Loucy (cell line): ENCODE results near the gene CD37.
"Not testable (repeated sequence)": the region's sequence is repeated elsewhere in the genome, so short reads cannot be mapped to it uniquely, and the experiment has no call there.

Experiments used
- H2AFZ ChIP-seq: fragments of 200-600 bp; sonication (generic); 2 replicates; pipeline ENCODE4 v1.6.0; 2016; ENCODE audit warnings: antibody characterized with exemption, mild to moderate bottlenecking, low read length, moderate library complexity
- H3F3A ChIP-seq: fragments of 200-600 bp; 2 replicates; pipeline ENCODE4 v1.6.0; 2016; ENCODE audit warnings: antibody characterized with exemption, low read depth, mild to moderate bottlenecking
- H3K27me3 ChIP-seq: fragments of 200-600 bp; sonication (generic); 2 replicates; pipeline ENCODE4 v1.6.1; 2014; ENCODE audit warnings: low read length, mild to moderate bottlenecking; ENCODE audit not compliant: insufficient read depth, poor library complexity, severe bottlenecking
- H3K36me3 ChIP-seq: fragments of 200-600 bp; sonication (generic); 2 replicates; pipeline ENCODE4 v1.6.1; 2016; ENCODE audit warnings: low read length; ENCODE audit not compliant: insufficient read depth
- H3K4me1 ChIP-seq: fragments of 200-600 bp; sonication (generic); 2 replicates; pipeline ENCODE4 v1.5.1; 2014; ENCODE audit warnings: low read length, mild to moderate bottlenecking; ENCODE audit not compliant: insufficient read depth, poor library complexity, severe bottlenecking
- H3K4me2 ChIP-seq: fragments of 200-600 bp; sonication (generic); 2 replicates; pipeline ENCODE4 v1.6.0; 2014; ENCODE audit warnings: antibody characterized with exemption, low read length, low read depth, mild to moderate bottlenecking; ENCODE audit not compliant: poor library complexity, severe bottlenecking
- H3K4me3 ChIP-seq: fragments of 200-600 bp; sonication (generic); 2 replicates; pipeline ENCODE4 v1.5.1; 2014; ENCODE audit warnings: low read length, mild to moderate bottlenecking, mixed read lengths; ENCODE audit not compliant: poor library complexity, severe bottlenecking
- H3K79me2 ChIP-seq: fragments of 200-600 bp; sonication (generic); 2 replicates; pipeline ENCODE4 v1.6.1; 2014; ENCODE audit warnings: low read length; ENCODE audit not compliant: insufficient read depth
- H3K9ac ChIP-seq: fragments of 200-600 bp; sonication (generic); 2 replicates; pipeline ENCODE4 v1.6.0; 2014; ENCODE audit warnings: mild to moderate bottlenecking, low read depth, low read length, moderate library complexity; ENCODE audit not compliant: poor library complexity, severe bottlenecking
- H3K9me2 ChIP-seq: fragments of 200-600 bp; sonication (generic); replicated peaks from 2 replicates; pipeline ENCODE4 v1.6.1; 2016; ENCODE audit warnings: low read depth, low read length, mixed read lengths
- H3K9me3 ChIP-seq: fragments of 200-600 bp; sonication (generic); 2 replicates; pipeline ENCODE4 v1.6.1; 2014; ENCODE audit warnings: mild to moderate bottlenecking, antibody characterized with exemption, low read length, low read depth; ENCODE audit not compliant: insufficient read depth
- H4K20me1 ChIP-seq: fragments of 200-600 bp; sonication (generic); 2 replicates; pipeline ENCODE4 v1.6.0; 2014; ENCODE audit warnings: antibody characterized with exemption, low read length, mild to moderate bottlenecking; ENCODE audit not compliant: insufficient read depth, poor library complexity, severe bottlenecking
- CTCF ChIP-seq: fragments of 200-600 bp; sonication (generic); conservative IDR thresholded peaks from 2 replicates; pipeline ENCODE4 v1.5.1; 2014; ENCODE audit warnings: mild to moderate bottlenecking, antibody characterized with exemption, low read length
- EZH2phosphoT487 ChIP-seq: fragments of 200-600 bp; IDR thresholded peaks from 2 replicates; pipeline ENCODE4 v1.6.1; 2018; ENCODE audit warnings: antibody characterized with exemption, mild to moderate bottlenecking, moderate library complexity, borderline replicate concordance

The CD37 gene

DNA sequence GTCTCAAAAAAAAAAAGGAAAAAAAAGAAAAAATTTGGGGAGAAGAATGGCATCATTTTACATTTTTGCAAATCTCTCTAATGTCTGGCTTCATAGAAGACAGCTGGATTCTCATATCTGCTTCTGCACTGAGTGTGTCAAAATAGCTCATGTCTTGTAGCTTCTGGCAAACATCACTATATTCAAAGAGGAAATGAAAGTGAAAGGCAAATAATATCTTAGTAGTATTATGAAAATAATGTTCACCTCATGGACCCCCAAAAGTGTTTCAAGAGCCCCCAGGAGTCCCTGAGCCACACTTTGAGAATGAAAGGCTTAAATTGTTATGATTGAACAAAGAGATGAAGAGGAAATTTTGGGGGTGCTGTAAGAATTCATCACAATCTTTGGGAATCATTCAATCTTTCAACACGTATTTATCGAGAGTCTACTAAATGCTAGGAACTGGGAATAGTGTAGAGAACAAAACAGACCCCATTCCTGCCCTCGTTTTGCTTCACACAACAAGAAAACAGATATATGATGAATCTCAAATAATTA lies 9.0 kb upstream of the CD37 start:
- H3K9me3 ChIP-seq, result no peaks in the 10 kb centered on the region
- peaks cover 9% of the 10 kb centered on the region for H3K4me1 ChIP-seq
- TF ChIP-seq EZH2phosphoT487 (no peak), CTCF (no peak)
- no peaks in the 10 kb centered on the region for H3K9me2 ChIP-seq
- no peaks in the 10 kb centered on the region for H3K36me3 ChIP-seq
- H3K27me3 ChIP-seq, result no peaks in the 10 kb centered on the region
- H3K4me2 ChIP-seq, result no peak overlapping the region
- no peaks in the 10 kb centered on the region for H4K20me1 ChIP-seq
- H3K9ac ChIP-seq, result no peak overlapping the region
- no peak overlapping the region for H2AFZ ChIP-seq
- H3K4me3 ChIP-seq, result no peak overlapping the region
- no peaks in the 10 kb centered on the region for H3F3A ChIP-seq
- H3K79me2 ChIP-seq, result no peaks in the 10 kb centered on the region

DNA sequence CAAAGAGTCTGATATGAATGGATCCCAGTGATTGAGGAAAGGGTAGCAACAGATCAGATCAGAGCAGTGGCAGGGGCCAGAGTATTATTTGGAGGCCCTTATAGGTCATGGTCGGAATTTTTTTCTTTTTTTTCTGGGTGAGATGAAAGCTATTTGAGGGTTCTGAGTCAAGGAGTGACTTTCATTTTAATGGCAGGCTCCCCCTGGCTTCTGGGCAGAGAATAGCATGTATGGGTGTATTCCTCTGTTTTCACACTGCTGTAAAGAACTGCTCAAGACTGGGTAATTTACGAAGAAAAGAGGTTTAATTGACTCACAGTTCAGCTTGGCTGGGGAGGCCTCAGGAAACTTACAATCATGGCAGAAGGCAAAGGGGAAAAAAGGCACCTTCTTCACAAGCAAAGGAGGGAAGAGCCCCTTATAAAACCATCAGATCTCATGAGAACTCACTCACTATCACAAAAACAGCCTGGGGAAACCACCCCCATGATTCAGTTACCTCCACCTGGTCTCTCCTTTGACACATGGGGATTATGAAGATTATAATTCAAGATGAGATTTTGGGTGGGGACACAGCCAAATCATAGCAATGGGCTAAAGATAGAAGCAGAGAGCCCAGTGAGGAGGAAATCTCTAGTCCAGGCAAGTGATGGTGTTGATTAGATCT lies 7.2 kb upstream of the CD37 start:
- no peaks in the 10 kb centered on the region for H4K20me1 ChIP-seq
- H3K4me1 ChIP-seq, result peaks cover 16% of the 10 kb centered on the region
- no peaks in the 10 kb centered on the region for H3K9me3 ChIP-seq
- H3K27me3 ChIP-seq, result no peaks in the 10 kb centered on the region
- no peaks in the 10 kb centered on the region for H3K36me3 ChIP-seq
- H3K9me2 ChIP-seq, result no peaks in the 10 kb centered on the region
- peak overlapping the region; percentile 71 for H2AFZ ChIP-seq
- no peaks in the 10 kb centered on the region for H3F3A ChIP-seq
- H3K9ac ChIP-seq, result peak overlapping the region; percentile 34
- TF ChIP-seq CTCF (peak; percentile 80), EZH2phosphoT487 (no peak)
- no peaks in the 10 kb centered on the region for H3K79me2 ChIP-seq
- H3K4me3 ChIP-seq, result no peak overlapping the region
- peak overlapping the region; percentile 47 for H3K4me2 ChIP-seq

DNA sequence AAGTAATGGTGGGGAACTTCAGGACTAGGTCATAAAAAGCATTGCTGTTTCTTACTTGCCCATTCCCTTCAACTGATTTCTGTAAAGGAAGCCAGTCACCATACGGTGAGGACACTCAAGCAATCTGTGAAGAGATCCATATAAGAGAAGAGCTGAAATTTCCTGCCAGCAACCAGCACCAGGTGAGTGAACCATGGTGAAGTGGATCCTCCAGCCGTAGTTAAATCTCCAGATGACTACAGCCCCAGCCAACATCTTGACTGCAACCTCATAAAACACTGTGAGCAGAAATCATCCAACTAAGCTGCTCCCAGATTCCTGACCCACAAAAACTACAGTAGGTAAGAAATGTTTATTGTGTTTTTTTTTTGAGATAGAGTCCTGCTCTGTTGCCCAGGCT lies 6.5 kb upstream of the CD37 start:
- H2AFZ ChIP-seq, result no peak overlapping the region
- no peaks in the 10 kb centered on the region for H3K9me3 ChIP-seq
- no peaks in the 10 kb centered on the region for H3K27me3 ChIP-seq
- H3K9ac ChIP-seq, result no peak overlapping the region
- H3F3A ChIP-seq, result no peaks in the 10 kb centered on the region
- H3K4me3 ChIP-seq, result no peak overlapping the region
- no peaks in the 10 kb centered on the region for H3K36me3 ChIP-seq
- no peak overlapping the region for H3K4me2 ChIP-seq
- H4K20me1 ChIP-seq, result no peaks in the 10 kb centered on the region
- TF ChIP-seq EZH2phosphoT487, result no peak
- no peak for TF ChIP-seq CTCF
- peaks cover 21% of the 10 kb centered on the region for H3K4me1 ChIP-seq
- no peaks in the 10 kb centered on the region for H3K79me2 ChIP-seq
- no peaks in the 10 kb centered on the region for H3K9me2 ChIP-seq

- not testable (repeated sequence) for H3K79me2 ChIP-seq, H3K9me2 ChIP-seq, H4K20me1 ChIP-seq, H3F3A ChIP-seq, H3K36me3 ChIP-seq, H3K27me3 ChIP-seq, H3K9me3 ChIP-seq
- Histone ChIP-seq H3K4me1 (peaks cover 37% of the 10 kb centered on the region), H2AFZ (peak overlapping the region; percentile 81), H3K4me3 (peak overlapping the region; percentile 60), H3K4me2 (peak overlapping the region; percentile 59), H3K9ac (peak overlapping the region; percentile 18)
Observed at GRCh38 chr19:49331187-49331586, 4.0 kb upstream of the CD37 start.
